ENCODE measurements around the gene CBFA2T3.

The CBFA2T3 gene

DNA sequence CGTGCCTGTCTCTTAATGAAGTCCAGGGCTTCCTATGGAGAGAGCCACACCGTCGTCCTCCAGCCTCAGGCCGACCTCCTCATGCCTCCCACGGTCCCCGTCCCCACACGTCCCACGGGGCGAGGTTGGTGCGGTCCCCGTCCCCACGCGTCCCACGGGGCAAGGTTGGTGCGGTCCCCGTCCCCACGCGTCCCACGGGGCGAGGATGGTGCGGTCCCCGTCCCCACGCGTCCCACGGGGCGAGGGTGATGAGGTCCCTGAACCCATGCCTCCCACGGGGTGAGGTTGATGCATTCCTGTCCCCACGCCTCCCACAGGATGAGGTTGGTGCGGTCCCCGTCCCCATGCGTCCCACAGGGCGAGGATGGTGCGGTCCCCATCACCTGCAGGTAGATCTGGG is 141.2 kb downstream of the CBFA2T3 start:
- H4K20me1 ChIP-seq (ENCODE audit: insufficient read depth, low read length, poor library complexity, severe bottlenecking) = no peaks in the 10 kb centered on the region
- H3K9ac ChIP-seq (ENCODE audit: low read depth, low read length, poor library complexity, severe bottlenecking) = no peak overlapping the region

DNA sequence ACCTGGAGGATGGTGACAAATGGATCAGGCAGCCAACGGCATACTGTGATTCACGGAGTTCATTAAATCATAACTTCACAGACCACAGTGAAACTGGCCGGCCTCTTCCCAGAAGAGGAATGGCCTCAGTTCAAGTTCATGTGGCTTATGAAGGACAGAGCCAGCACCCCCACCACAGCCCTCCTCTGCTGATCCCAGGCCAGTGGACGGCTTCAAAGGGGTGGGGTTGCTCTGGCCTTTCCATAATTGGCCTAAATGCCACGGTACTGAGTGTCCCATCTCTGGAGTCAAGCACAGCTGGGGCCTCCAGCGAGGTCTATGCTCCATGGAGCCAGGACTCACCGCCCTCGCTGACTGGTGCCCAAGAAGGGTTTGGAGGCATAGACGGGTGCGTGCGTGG is 141.6 kb downstream of the CBFA2T3 start:
- Histone ChIP-seq H3K9me3 (ENCODE audit: insufficient read depth, low read depth, low read length) (no peaks in the 10 kb centered on the region), H3K9ac (ENCODE audit: low read depth, low read length, poor library complexity, severe bottlenecking) (no peak overlapping the region), H3K4me3 (ENCODE audit: low read length, poor library complexity, severe bottlenecking) (no peak overlapping the region), H3K27me3 (ENCODE audit: insufficient read depth, low read length, poor library complexity, severe bottlenecking) (no peaks in the 10 kb centered on the region), H3K9me2 (replicated peaks; ENCODE audit: low read depth, low read length) (no peaks in the 10 kb centered on the region), H3K4me1 (ENCODE audit: insufficient read depth, low read length, poor library complexity, severe bottlenecking) (no peaks in the 10 kb centered on the region), H3F3A (ENCODE audit: low read depth) (no peaks in the 10 kb centered on the region), H4K20me1 (ENCODE audit: insufficient read depth, low read length, poor library complexity, severe bottlenecking) (no peaks in the 10 kb centered on the region), H3K79me2 (ENCODE audit: insufficient read depth, low read length) (no peaks in the 10 kb centered on the region), H2AFZ (ENCODE audit: low read length) (no peak overlapping the region), H3K36me3 (ENCODE audit: insufficient read depth, low read length) (no peaks in the 10 kb centered on the region), H3K4me2 (ENCODE audit: low read depth, low read length, poor library complexity, severe bottlenecking) (no peak overlapping the region)
- TF ChIP-seq, protein P1, sequence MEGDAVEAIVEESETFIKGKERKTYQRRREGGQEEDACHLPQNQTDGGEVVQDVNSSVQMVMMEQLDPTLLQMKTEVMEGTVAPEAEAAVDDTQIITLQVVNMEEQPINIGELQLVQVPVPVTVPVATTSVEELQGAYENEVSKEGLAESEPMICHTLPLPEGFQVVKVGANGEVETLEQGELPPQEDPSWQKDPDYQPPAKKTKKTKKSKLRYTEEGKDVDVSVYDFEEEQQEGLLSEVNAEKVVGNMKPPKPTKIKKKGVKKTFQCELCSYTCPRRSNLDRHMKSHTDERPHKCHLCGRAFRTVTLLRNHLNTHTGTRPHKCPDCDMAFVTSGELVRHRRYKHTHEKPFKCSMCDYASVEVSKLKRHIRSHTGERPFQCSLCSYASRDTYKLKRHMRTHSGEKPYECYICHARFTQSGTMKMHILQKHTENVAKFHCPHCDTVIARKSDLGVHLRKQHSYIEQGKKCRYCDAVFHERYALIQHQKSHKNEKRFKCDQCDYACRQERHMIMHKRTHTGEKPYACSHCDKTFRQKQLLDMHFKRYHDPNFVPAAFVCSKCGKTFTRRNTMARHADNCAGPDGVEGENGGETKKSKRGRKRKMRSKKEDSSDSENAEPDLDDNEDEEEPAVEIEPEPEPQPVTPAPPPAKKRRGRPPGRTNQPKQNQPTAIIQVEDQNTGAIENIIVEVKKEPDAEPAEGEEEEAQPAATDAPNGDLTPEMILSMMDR (conservative IDR thresholded peaks at IDR 0.05; ENCODE audit: low read length) = no peak
- no peak for TF ChIP-seq EZH2phosphoT487 (IDR thresholded peaks at IDR 0.05; ENCODE audit: borderline replicate concordance)

More for the DNA sequence above, 141.2 kb downstream of the CBFA2T3 start:
- Histone ChIP-seq H3F3A (ENCODE audit: low read depth) (no peaks in the 10 kb centered on the region), H3K9me3 (ENCODE audit: insufficient read depth, low read depth, low read length) (no peaks in the 10 kb centered on the region), H3K9me2 (replicated peaks; ENCODE audit: low read depth, low read length) (no peaks in the 10 kb centered on the region), H3K27me3 (ENCODE audit: insufficient read depth, low read length, poor library complexity, severe bottlenecking) (no peaks in the 10 kb centered on the region), H3K4me3 (ENCODE audit: low read length, poor library complexity, severe bottlenecking) (no peak overlapping the region), H3K4me1 (ENCODE audit: insufficient read depth, low read length, poor library complexity, severe bottlenecking) (no peaks in the 10 kb centered on the region), H3K36me3 (ENCODE audit: insufficient read depth, low read length) (no peaks in the 10 kb centered on the region), H3K4me2 (ENCODE audit: low read depth, low read length, poor library complexity, severe bottlenecking) (no peak overlapping the region), H2AFZ (ENCODE audit: low read length) (no peak overlapping the region), H3K79me2 (ENCODE audit: insufficient read depth, low read length) (no peaks in the 10 kb centered on the region)
- TF ChIP-seq, protein P1 (conservative IDR thresholded peaks at IDR 0.05; ENCODE audit: low read length) = no peak
- TF ChIP-seq EZH2phosphoT487 (IDR thresholded peaks at IDR 0.05; ENCODE audit: borderline replicate concordance) = no peak

DNA sequence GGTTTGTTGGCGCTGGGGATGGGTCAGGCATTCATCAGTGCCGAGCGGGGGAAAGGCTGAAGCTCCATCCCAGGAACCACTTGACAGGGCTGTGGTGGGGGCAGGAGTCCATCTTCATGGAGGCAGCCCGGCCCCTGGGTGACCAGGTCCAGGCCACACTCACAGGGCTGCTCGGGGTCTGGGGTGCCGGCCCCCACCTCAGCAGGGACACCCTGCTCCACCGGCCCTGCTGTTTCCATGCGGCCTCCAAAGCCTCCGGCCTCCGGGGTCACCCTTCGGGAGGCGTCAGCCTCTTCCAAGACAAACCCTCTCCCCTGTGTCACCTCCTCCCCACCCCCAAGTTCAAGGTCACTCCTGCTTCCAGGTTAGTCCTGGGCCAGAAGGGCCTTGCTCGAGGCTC is 142.3 kb downstream of the CBFA2T3 start:
- Histone ChIP-seq H3K9me2 (replicated peaks; ENCODE audit: low read depth, low read length) (no peaks in the 10 kb centered on the region), H3K9ac (ENCODE audit: low read depth, low read length, poor library complexity, severe bottlenecking) (no peak overlapping the region), H3K4me2 (ENCODE audit: low read depth, low read length, poor library complexity, severe bottlenecking) (no peak overlapping the region), H3K9me3 (ENCODE audit: insufficient read depth, low read depth, low read length) (no peaks in the 10 kb centered on the region), H3F3A (ENCODE audit: low read depth) (no peaks in the 10 kb centered on the region), H3K27me3 (ENCODE audit: insufficient read depth, low read length, poor library complexity, severe bottlenecking) (no peaks in the 10 kb centered on the region), H2AFZ (ENCODE audit: low read length) (no peak overlapping the region), H3K79me2 (ENCODE audit: insufficient read depth, low read length) (no peaks in the 10 kb centered on the region), H3K4me1 (ENCODE audit: insufficient read depth, low read length, poor library complexity, severe bottlenecking) (no peaks in the 10 kb centered on the region), H3K36me3 (ENCODE audit: insufficient read depth, low read length) (no peaks in the 10 kb centered on the region), H4K20me1 (ENCODE audit: insufficient read depth, low read length, poor library complexity, severe bottlenecking) (no peaks in the 10 kb centered on the region), H3K4me3 (ENCODE audit: low read length, poor library complexity, severe bottlenecking) (no peak overlapping the region)
- TF ChIP-seq EZH2phosphoT487 (IDR thresholded peaks at IDR 0.05; ENCODE audit: borderline replicate concordance) = no peak
- TF ChIP-seq, protein P1 (conservative IDR thresholded peaks at IDR 0.05; ENCODE audit: low read length) = no peak

Data from Loucy (cell line).